K562 (cell line): ENCODE data around the gene PNKD. TPM values are rescaled to one million over a fixed set of nuclear protein-coding genes. Genes with fewer than 3 reads are reported as not detected.

ENCODE experiments used
- ATF1 ChIP-seq, 2 experiments: fragments of 450-650 bp in 1 of 2; IDR thresholded peaks; 2 replicates each; pipeline ENCODE4 v1.6.1; 2016; ENCODE audit warnings: missing compliant biosample characterization in 1 of 2, missing genetic modification characterization in 1 of 2
- ATF6 ChIP-seq: sonication (generic); formaldehyde crosslinking; IDR thresholded peaks from 2 replicates; pipeline ENCODE4 v1.4.0; 2020; ENCODE audit warnings: mild to moderate bottlenecking, missing genetic modification reagents
- ATF7 ChIP-seq: fragments of 450-650 bp; IDR thresholded peaks from 2 replicates; pipeline ENCODE4 v1.7.1; 2014; ENCODE audit warnings: mild to moderate bottlenecking, moderate library complexity
- CBX3 ChIP-seq, 2 experiments: IDR thresholded peaks; 1 replicate in 1 of 2; 2 replicates in 1 of 2; pipeline ENCODE4 v1.6.1; 2012; ENCODE audit warnings: inconsistent platforms in 2 of 2, low read length in 2 of 2, borderline replicate concordance in 1 of 2, control low read depth in 1 of 2
- CREM ChIP-seq: IDR thresholded peaks from 2 replicates; pipeline ENCODE4 v1.6.1; 2014; ENCODE audit warnings: antibody characterized with exemption, low read depth
- CTCFL ChIP-seq: IDR thresholded peaks from 2 replicates; pipeline ENCODE4 v1.6.1; 2011; ENCODE audit warnings: borderline replicate concordance, low read depth, mild to moderate bottlenecking, moderate library complexity, low read length; ENCODE audit not compliant: insufficient read depth, poor library complexity, severe bottlenecking
- MAFG ChIP-seq: fragments of 450-650 bp; conservative IDR thresholded peaks from 2 replicates; pipeline ENCODE4 v1.6.1; 2016; ENCODE audit warnings: missing genetic modification characterization, missing compliant biosample characterization
- MEIS2 ChIP-seq: fragments of 450-650 bp; IDR thresholded peaks from 2 replicates; pipeline ENCODE4 v1.6.1; 2014; ENCODE audit warnings: mild to moderate bottlenecking; ENCODE audit not compliant: partially characterized antibody
- NFATC3 ChIP-seq: fragments of 450-650 bp; IDR thresholded peaks from 2 replicates; pipeline ENCODE4 v1.6.1; 2017; ENCODE audit warnings: mild to moderate bottlenecking
- POLR2AphosphoS2 ChIP-seq: IDR thresholded peaks from 2 replicates; pipeline ENCODE4 v1.6.1; 2012; ENCODE audit warnings: low read length, improper control_type of control experiment
- SREBF1 ChIP-seq: fragments of 150-350 bp; IDR thresholded peaks from 2 replicates; pipeline ENCODE4 v1.6.1; 2014; ENCODE audit warnings: antibody characterized with exemption, low read depth, low read length, borderline replicate concordance
- TBL1XR1 ChIP-seq, 2 experiments: IDR thresholded peaks; 2 replicates each; pipeline ENCODE4 v1.6.1; 2012; ENCODE audit warnings: improper control_type of control experiment in 2 of 2, low read length in 2 of 2, mild to moderate bottlenecking in 1 of 2
- TRIM25 ChIP-seq: fragments of 450-650 bp; IDR thresholded peaks from 2 replicates; pipeline ENCODE4 v1.7.0; 2016; ENCODE audit warnings: borderline replicate concordance
- ZNF165 ChIP-seq: fragments of 250-450 bp; sonication (Bioruptor Pico); IDR thresholded peaks from 2 replicates; pipeline ENCODE4 v1.4.0; 2020; ENCODE audit warnings: borderline replicate concordance
- ZNF609 ChIP-seq: sonication (generic); formaldehyde crosslinking; IDR thresholded peaks from 2 replicates; pipeline ENCODE4 v1.8.1; 2023; ENCODE audit warnings: missing genetic modification reagents, mild to moderate bottlenecking, borderline replicate concordance
- ZNF668 ChIP-seq: fragments of 250-450 bp; sonication (Bioruptor Pico); IDR thresholded peaks from 2 replicates; pipeline ENCODE4 v1.8.0; 2022; ENCODE audit warnings: mild to moderate bottlenecking, inconsistent platforms
- polyA plus RNA-seq, 8 experiments: library from polyadenylated mRNA; depleted of rRNA in 4 of 8; stranded (reverse) in 5 of 8; unstranded in 3 of 8; fragments of >200 nt; fragmentation: Nextera tagmentation in 2 of 8; fragmentation: Illumina TruSeq in 1 of 8; extraction: Ambion mirVana in 2 of 8; extraction: Trizol in 1 of 8; gene quantifications; 2 replicates each; pipeline versions ENCODE4 v1.2.1 to v1.2.3, GENCODE V29; 2011 to 2014; ENCODE audit warnings: inconsistent platforms in 1 of 8, missing spikeins in 1 of 8
- total RNA-seq, 7 experiments: library from RNA; depleted of rRNA in 6 of 7; stranded (reverse); fragments of >200 nt in 6 of 7; fragmentation: Illumina TruSeq in 2 of 7; extraction: Trizol in 2 of 7; gene quantifications; 2 replicates each; pipeline versions ENCODE4 v1.2.1 to v1.2.3, GENCODE V29; 2011 to 2021; ENCODE audit warnings: low replicate concordance in 1 of 7

The PNKD gene
- total and polyA plus RNA-seq, 9 of the 15 experiments (the other 6 are each of a cell fraction or from before 2014, with no cell fraction given): 26.0 to 105 (median 60.1) TPM

GRCh38 chr2:218395826-218396687 is 125.7 kb downstream of the PNKD start (continued):
- TF ChIP-seq ATF6 (CRISPR knock-in tag) (0 out of 2 replicates have a peak, but pooled peaks have one; percentile 43), NFATC3 (no peak), ZNF668 (CRISPR knock-in tag) (no peak), SREBF1 (no peak), MAFG (no peak), CREM (peak; percentile 79), ZNF165 (CRISPR knock-in tag) (no peak), TBL1XR1 (IDR thresholded peaks at IDR 0.05; ENCODE audit: low read length in 2 of 2) (peak in 1 of 2 experiments; percentile 77; a peak in 1 of 4 replicates), TRIM25 (no peak), ZNF609 (no peak), POLR2AphosphoS2 (peak; percentile 71), MEIS2 (no peak), CTCFL (peak; percentile 55), ATF7 (peak; percentile 77), CBX3 (IDR thresholded peaks at IDR 0.05; ENCODE audit: borderline replicate concordance in 1 of 2, low read length in 2 of 2) (peak in 1 of 2 experiments; percentile 56; a peak in 2 of 3 replicates), ATF1 (CRISPR knock-in tag; IDR thresholded peaks at IDR 0.05) (no peak), ATF1 (tag; IDR thresholded peaks at IDR 0.05) (peak; percentile 81)
